Measurements from ENCODE around the gene KLHL3. TPM values are rescaled to one million over a fixed set of nuclear protein-coding genes. Genes with fewer than 3 reads are reported as not detected.

Gene KLHL3
- polyA plus RNA-seq, 1 experiment = 2.2 TPM

GRCh38 chr5:137630972-137631370 lies 104.9 kb downstream of the KLHL3 start:
- H3K27ac ChIP-seq (ENCODE audit: low read depth, low read length) = no peak overlapping the region
- no peak for DNase-seq (ENCODE audit: low read depth, low spot score)
- H3K27me3 ChIP-seq (ENCODE audit: control insufficient read depth, insufficient read depth, low read length) = no peaks in the 10 kb centered on the region
- POLR2A ChIA-PET = no interaction called here
- CTCF ChIA-PET = interaction anchor here (0.9 to 6.7 kb wide), 7 partner anchors 12 to 148 kb away, joined by 6 to 271 read pairs (median 17); no protein-coding TSS in a partner anchor
- H3K9me3 ChIP-seq (ENCODE audit: control insufficient read depth, insufficient read depth, low read length) = no peaks in the 10 kb centered on the region
- no peak overlapping the region for H3K4me3 ChIP-seq (ENCODE audit: low read depth, low read length)
- no peak for TF ChIP-seq CTCF (IDR thresholded peaks at IDR 0.05; ENCODE audit: low read depth, low read length)

- CTCF ChIA-PET = interaction anchor here (0.5 to 6.7 kb wide), 39 partner anchors 9 to 547 kb away, joined by 3 to 271 read pairs (median 5); partner anchors contain the start of genes BRD8 and HNRNPA0
- POLR2A ChIA-PET = no interaction called here
- H3K27me3 ChIP-seq (ENCODE audit: control insufficient read depth, insufficient read depth, low read length) = no peaks in the 10 kb centered on the region
- H3K27ac ChIP-seq (ENCODE audit: low read depth, low read length) = no peak overlapping the region
- no peak for TF ChIP-seq CTCF (IDR thresholded peaks at IDR 0.05; ENCODE audit: low read depth, low read length)
- H3K9me3 ChIP-seq (ENCODE audit: control insufficient read depth, insufficient read depth, low read length) = no peaks in the 10 kb centered on the region
- no peak overlapping the region for H3K4me3 ChIP-seq (ENCODE audit: low read depth, low read length)
- DNase-seq (ENCODE audit: low read depth, low spot score) = no peak
Measured at GRCh38 chr5:137630216-137630971, 105.5 kb downstream of the KLHL3 start.

- POLR2A ChIA-PET = no interaction called here
- H3K27me3 ChIP-seq (ENCODE audit: control insufficient read depth, insufficient read depth, low read length) = no peaks in the 10 kb centered on the region
- CTCF ChIA-PET = interaction anchor here (0.5 to 6.7 kb wide), 43 partner anchors 8 to 548 kb away, joined by 3 to 271 read pairs (median 5); partner anchors contain the start of genes BRD8 and HNRNPA0
Measured at GRCh38 chr5:137629646-137630045, 106.2 kb downstream of the KLHL3 start.

GRCh38 chr5:137627706-137628105 lies 108.2 kb downstream of the KLHL3 start:
- POLR2A ChIA-PET = no interaction called here
- Histone ChIP-seq H3K9me3 (ENCODE audit: control insufficient read depth, insufficient read depth, low read length) (no peaks in the 10 kb centered on the region), H3K4me3 (ENCODE audit: low read depth, low read length) (no peak overlapping the region), H3K27ac (ENCODE audit: low read depth, low read length) (no peak overlapping the region), H3K27me3 (ENCODE audit: control insufficient read depth, insufficient read depth, low read length) (no peaks in the 10 kb centered on the region)
- no peak for DNase-seq (ENCODE audit: low read depth, low spot score)
- no peak for TF ChIP-seq CTCF (IDR thresholded peaks at IDR 0.05; ENCODE audit: low read depth, low read length)
- CTCF ChIA-PET = interaction anchor here (6.7 kb wide), 1 partner anchor 114 kb away, joined by 271 read pairs; no protein-coding TSS in a partner anchor

More at GRCh38 chr5:137629646-137630045, 106.2 kb downstream of the KLHL3 start:
- H3K4me3 ChIP-seq (ENCODE audit: low read depth, low read length) = no peak overlapping the region
- H3K9me3 ChIP-seq (ENCODE audit: control insufficient read depth, insufficient read depth, low read length) = no peaks in the 10 kb centered on the region
- no peak for DNase-seq (ENCODE audit: low read depth, low spot score)
- TF ChIP-seq CTCF (IDR thresholded peaks at IDR 0.05; ENCODE audit: low read depth, low read length) = peak; percentile 88
- no peak overlapping the region for H3K27ac ChIP-seq (ENCODE audit: low read depth, low read length)

GRCh38 chr5:137627293-137627692 lies 108.6 kb downstream of the KLHL3 start:
- CTCF ChIA-PET = interaction anchor here (1.0 to 6.7 kb wide), 2 partner anchors 33 to 114 kb away, joined by 3 to 271 read pairs; no protein-coding TSS in a partner anchor
- Histone ChIP-seq H3K27ac (ENCODE audit: low read depth, low read length) (no peak overlapping the region), H3K9me3 (ENCODE audit: control insufficient read depth, insufficient read depth, low read length) (no peaks in the 10 kb centered on the region), H3K27me3 (ENCODE audit: control insufficient read depth, insufficient read depth, low read length) (no peaks in the 10 kb centered on the region), H3K4me3 (ENCODE audit: low read depth, low read length) (no peak overlapping the region)
- DNase-seq (ENCODE audit: low read depth, low spot score) = no peak
- POLR2A ChIA-PET = no interaction called here
- TF ChIP-seq CTCF (IDR thresholded peaks at IDR 0.05; ENCODE audit: low read depth, low read length) = no peak
